BLaER1 treated with 17β-estradiol and CSF1 and Interleukin-3, amounts not matched to agents 10 nM and 100 nM (cell line): ENCODE results near the gene PDHX.

Source experiments
- H3K27ac ChIP-seq, 11 experiments: shearing (Covaris generic); formaldehyde crosslinking; 2 replicates each; pipeline ENCODE4 v1.8.1; 2022
- H3K27me3 ChIP-seq, 11 experiments: shearing (Covaris generic); formaldehyde crosslinking; 2 replicates each; pipeline ENCODE4 v1.8.1; 2022
- H3K36me3 ChIP-seq, 11 experiments: shearing (Covaris generic); formaldehyde crosslinking; 2 replicates each; pipeline ENCODE4 v1.8.1; 2022
- H3K4me1 ChIP-seq, 10 experiments: shearing (Covaris generic); formaldehyde crosslinking; 2 replicates each; pipeline ENCODE4 v1.8.1; 2022
- H3K4me2 ChIP-seq, 11 experiments: shearing (Covaris generic); formaldehyde crosslinking; 2 replicates each; pipeline ENCODE4 v1.8.1; 2022
- H3K4me3 ChIP-seq, 10 experiments: shearing (Covaris generic); formaldehyde crosslinking; 2 replicates each; pipeline ENCODE4 v1.8.1; 2022
- H3K9ac ChIP-seq, 11 experiments: shearing (Covaris generic); formaldehyde crosslinking; 2 replicates each; pipeline ENCODE4 v1.8.1; 2022
- H3K9me3 ChIP-seq, 11 experiments: shearing (Covaris generic); formaldehyde crosslinking; replicated peaks in 1 of 11; 2 replicates each; pipeline ENCODE4 v1.8.1; 2022
- H4K20me1 ChIP-seq, 11 experiments: shearing (Covaris generic); formaldehyde crosslinking; 2 replicates each; pipeline ENCODE4 v1.8.1; 2022
- Cebpa-rat ChIP-seq, 11 experiments: shearing (Covaris generic); IDR thresholded peaks; 2 replicates each; pipeline ENCODE4 v1.8.1; 2022

Gene PDHX

GRCh38 chr11:35042224-35042623 lies 125.8 kb downstream of the PDHX start:
- Histone ChIP-seq H3K4me2 (peak overlapping the region in 9 of 11 experiments; percentile 3 to 92 (median 37); a peak in 14 of 22 replicates), H3K4me3 (no peak overlapping the region), H4K20me1 (no peaks in the 10 kb centered on the region), H3K27ac (no peak overlapping the region), H3K36me3 (peaks cover 0 to 8% (median 0%) of the 10 kb centered on the region in 11 experiments; a peak in 8 of 22 replicates), H3K9ac (no peak overlapping the region), H3K9me3 (peaks cover 16 to 83% (median 76%) of the 10 kb centered on the region in 11 experiments; a peak in 20 of 22 replicates), H3K4me1 (peaks cover 54 to 99% (median 78%) of the 10 kb centered on the region in 10 experiments), H3K27me3 (no peaks in the 10 kb centered on the region)
- no peak for TF ChIP-seq Cebpa-rat (IDR thresholded peaks at IDR 0.05)

GRCh38 chr11:35042913-35043312 lies 126.5 kb downstream of the PDHX start:
- H3K27me3 ChIP-seq: no peaks in the 10 kb centered on the region
- peaks cover 9 to 82% (median 76%) of the 10 kb centered on the region in 11 experiments; a peak in 20 of 22 replicates for H3K9me3 ChIP-seq
- peak overlapping the region in 8 of 11 experiments; percentile 14 to 92 (median 54); a peak in 14 of 22 replicates for H3K4me2 ChIP-seq
- no peak for TF ChIP-seq Cebpa-rat (IDR thresholded peaks at IDR 0.05)
- peaks cover 56 to 99% (median 78%) of the 10 kb centered on the region in 10 experiments for H3K4me1 ChIP-seq
- no peak overlapping the region for H3K9ac ChIP-seq
- peaks cover 0 to 8% (median 3%) of the 10 kb centered on the region in 11 experiments; a peak in 9 of 22 replicates for H3K36me3 ChIP-seq
- no peaks in the 10 kb centered on the region for H4K20me1 ChIP-seq
- H3K27ac ChIP-seq: peak overlapping the region in 2 of 11 experiments; percentile 79 to 86; a peak in 3 of 22 replicates
- H3K4me3 ChIP-seq: no peak overlapping the region

- H3K9ac ChIP-seq: no peak overlapping the region
- no peaks in the 10 kb centered on the region for H4K20me1 ChIP-seq
- peak overlapping the region; percentile 56 to 92 (median 72); a peak in 20 of 22 replicates for H3K4me2 ChIP-seq
- H3K4me3 ChIP-seq: no peak overlapping the region
- peak in 2 of 11 experiments; percentile 17 to 23; a peak in 1 of 22 replicates for TF ChIP-seq Cebpa-rat (IDR thresholded peaks at IDR 0.05)
- H3K27me3 ChIP-seq: no peaks in the 10 kb centered on the region
- H3K27ac ChIP-seq: peak overlapping the region in 8 of 11 experiments; percentile 9 to 87 (median 84); a peak in 15 of 22 replicates
- peaks cover 0 to 16% (median 9%) of the 10 kb centered on the region in 11 experiments; a peak in 9 of 22 replicates for H3K36me3 ChIP-seq
- peaks cover 63 to 99% (median 86%) of the 10 kb centered on the region in 10 experiments for H3K4me1 ChIP-seq
- peaks cover 2 to 82% (median 76%) of the 10 kb centered on the region in 11 experiments; a peak in 20 of 22 replicates for H3K9me3 ChIP-seq
Observed at GRCh38 chr11:35043936-35044335, 127.5 kb downstream of the PDHX start.

- H3K4me3 ChIP-seq: peak overlapping the region in 3 of 10 experiments; percentile 2 to 27 (median 20); a peak in 4 of 20 replicates
- peaks cover 0 to 20% (median 13%) of the 10 kb centered on the region in 11 experiments; a peak in 10 of 22 replicates for H3K36me3 ChIP-seq
- no peaks in the 10 kb centered on the region for H4K20me1 ChIP-seq
- H3K4me2 ChIP-seq: peak overlapping the region; percentile 56 to 92 (median 72)
- no peak for TF ChIP-seq Cebpa-rat (IDR thresholded peaks at IDR 0.05)
- peak overlapping the region; percentile 43 to 76 (median 58); a peak in 19 of 22 replicates for H3K9ac ChIP-seq
- H3K27ac ChIP-seq: peak overlapping the region; percentile 72 to 87 (median 82); a peak in 21 of 22 replicates
- H3K27me3 ChIP-seq: no peaks in the 10 kb centered on the region
- H3K4me1 ChIP-seq: peaks cover 76 to 100% (median 94%) of the 10 kb centered on the region in 10 experiments
- H3K9me3 ChIP-seq: peaks cover 0 to 81% (median 73%) of the 10 kb centered on the region in 11 experiments; a peak in 20 of 22 replicates
Observed at GRCh38 chr11:35045236-35045820, 128.9 kb downstream of the PDHX start.
